ENCODE measurements around the gene TNFSF15.
A peak's percentile ranks its signal among the peaks of the same experiment; 100 is the strongest.
"Not testable (repeated sequence)": the region's sequence is repeated elsewhere in the genome, so short reads cannot be mapped to it uniquely, and the experiment has no call there.

Gene TNFSF15

DNA sequence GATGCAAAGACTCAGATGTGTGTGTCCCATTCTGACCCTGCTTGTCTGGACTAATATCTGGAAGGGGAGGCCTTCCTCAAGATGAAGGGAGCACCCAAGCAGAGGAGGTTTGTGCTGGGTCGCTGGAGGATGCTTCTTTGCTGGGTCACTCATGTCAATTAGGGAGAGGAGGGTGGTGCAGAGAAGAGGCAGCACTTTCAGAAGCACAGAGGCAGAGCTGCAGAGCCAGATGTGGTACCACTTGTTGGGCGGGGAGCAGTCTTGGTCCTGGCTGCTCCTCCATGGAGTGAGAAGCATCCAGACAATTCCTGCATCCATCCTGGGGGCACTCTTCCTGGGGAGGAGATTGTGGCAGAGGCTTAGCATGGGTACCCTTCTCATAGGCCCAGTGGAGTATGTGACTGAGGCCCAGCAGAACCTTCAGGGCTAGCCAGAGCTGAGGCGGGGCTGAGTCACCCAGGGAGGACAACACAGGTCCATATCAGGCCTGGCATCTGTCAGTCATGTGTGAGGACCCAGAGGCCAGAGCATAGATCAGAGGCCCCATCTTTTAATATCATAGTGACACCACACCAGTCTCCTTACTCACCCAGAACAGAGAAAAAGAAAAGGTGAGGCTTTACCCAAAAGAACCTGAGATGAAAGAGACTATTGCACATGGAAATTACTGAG lies 59.8 kb downstream of the TNFSF15 start:
- DNase-seq: no peak

- no peak for DNase-seq
These were observed 60.6 kb downstream of the TNFSF15 start for GRCh38 chr9:114745108-114745848.

- DNase-seq: no peak
These were observed 62.4 kb downstream of the TNFSF15 start for GRCh38 chr9:114743446-114743845.

- DNase-seq: no peak
These were observed 62.9 kb downstream of the TNFSF15 start for GRCh38 chr9:114742947-114743346.

GRCh38 chr9:114741521-114741920 lies 64.3 kb downstream of the TNFSF15 start:
- DNase-seq: not testable (repeated sequence)

DNA sequence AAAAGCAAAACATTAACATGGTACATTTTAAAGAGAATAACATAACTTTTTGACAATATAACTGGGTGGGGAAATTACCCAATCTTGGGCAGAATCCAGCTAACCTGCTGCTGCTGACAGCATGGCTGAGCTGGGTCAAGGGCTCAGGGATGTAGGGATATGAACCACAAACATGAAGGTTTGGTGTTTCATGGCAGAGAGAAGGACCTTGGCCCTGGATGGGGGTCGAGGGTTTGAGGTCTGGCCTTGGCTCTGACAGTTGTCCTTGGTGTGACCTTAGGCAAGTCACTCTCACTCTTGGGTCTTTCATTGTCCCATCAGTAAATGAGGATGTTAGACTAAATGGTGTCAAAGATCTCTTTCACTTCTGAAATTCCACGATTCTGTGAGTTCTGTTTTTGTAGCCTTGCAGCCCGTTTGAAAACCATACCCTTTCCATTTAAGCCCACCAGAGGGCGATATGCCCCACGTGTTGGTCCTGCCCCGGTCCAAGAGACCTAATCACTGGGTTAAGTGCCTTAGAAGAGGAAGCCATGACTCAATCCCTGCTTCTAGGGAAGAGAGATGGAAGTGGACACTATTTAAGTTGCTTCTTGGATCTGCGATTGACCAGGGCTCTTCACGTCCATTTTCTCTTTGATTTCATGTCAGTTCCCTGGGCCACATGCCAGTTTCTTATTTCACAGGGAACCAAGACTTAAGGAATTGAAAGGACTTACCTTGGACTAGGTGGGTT lies 67.1 kb downstream of the TNFSF15 start:
- DNase-seq: peak; percentile 53

DNA sequence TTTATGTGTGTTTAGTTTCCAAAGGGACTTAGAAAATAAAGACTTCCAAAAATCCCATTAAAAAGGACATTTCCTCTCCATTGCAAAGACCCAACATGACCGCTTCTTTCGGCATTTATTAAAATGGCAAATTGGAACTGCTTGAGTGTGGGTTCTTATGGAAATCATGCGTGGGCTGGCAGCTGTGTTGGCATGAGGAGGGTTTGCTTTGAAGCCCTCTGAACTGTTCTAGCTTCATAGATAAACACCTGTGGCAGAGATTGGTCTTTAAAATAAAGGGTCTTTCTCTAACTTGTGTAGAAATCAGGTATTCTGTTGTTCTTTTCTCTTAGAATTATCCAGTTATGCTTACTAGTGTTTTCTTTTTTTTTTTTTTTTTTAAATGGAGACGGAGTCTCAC lies 68.0 kb downstream of the TNFSF15 start:
- DNase-seq: no peak

DNA sequence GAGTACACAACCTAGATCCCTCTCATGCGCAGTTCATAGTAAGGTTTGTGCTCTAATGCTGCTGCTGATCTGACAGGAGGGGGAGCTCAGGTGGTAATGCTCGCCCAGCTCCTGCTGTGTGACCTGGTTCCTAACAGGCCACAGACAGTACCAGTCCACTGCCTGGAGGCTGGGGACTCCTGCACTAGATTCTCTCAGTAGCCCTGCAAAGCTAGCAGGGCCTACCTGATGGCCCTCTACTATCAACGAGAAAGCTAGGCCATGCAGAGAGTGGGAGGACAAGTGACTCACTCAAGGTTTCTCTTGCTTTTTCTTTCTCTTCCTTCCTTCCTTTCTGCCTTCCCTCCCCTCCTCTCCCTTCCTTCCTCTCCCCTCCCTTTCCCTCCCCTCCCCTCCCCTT lies 68.7 kb downstream of the TNFSF15 start:
- no peak for DNase-seq

- DNase-seq: no peak
These were observed 70.1 kb downstream of the TNFSF15 start for GRCh38 chr9:114735704-114736103.

DNA sequence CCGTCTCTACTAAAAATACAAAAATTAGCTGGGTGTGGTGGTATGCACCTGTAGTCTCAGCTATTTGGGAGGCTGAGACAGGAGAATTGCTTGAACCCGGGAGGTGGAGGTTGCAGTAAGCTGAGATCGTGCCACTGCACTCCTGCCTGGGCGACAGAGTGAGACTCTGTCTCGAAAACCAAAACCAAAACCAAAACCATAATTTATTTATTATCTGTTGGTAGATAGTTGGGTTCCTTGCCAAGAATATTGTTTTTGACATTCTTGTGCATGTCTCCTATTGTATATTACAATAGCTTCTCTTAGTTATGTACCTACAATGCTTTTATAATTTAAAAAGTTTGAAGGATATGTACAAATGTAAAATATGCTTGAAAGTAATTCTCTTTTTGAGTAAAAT lies 70.7 kb downstream of the TNFSF15 start:
- not testable (repeated sequence) for DNase-seq

Data from NCI-H510A (cell line).